Cardiac septum (tissue), 1 donor: ENCODE results near the gene HSD17B4. TPM values are rescaled to one million over a fixed set of nuclear protein-coding genes. Genes with fewer than 3 reads are reported as not detected.

Source experiments
- DNase-seq: peaks from one replicate; pipeline ENCODE4 v3.0.0-alpha.2; 2020; ENCODE audit warnings: low spot score
- intact Hi-C: fragments of 100-400 bp; cut with DNase I; formaldehyde crosslinking; loops from one replicate; pipeline ENCODE4 v1.14.0; 2022
- total RNA-seq: library from RNA; stranded (reverse); fragmentation: NEBNext Ultra II Directional; extraction: Animal tissue kit (Norgen Biotek cat#: 25700); gene quantifications from one replicate; pipeline ENCODE4 v1.2.1, GENCODE V29; 2021
- donor health status: DM: no; HTN: no; CAD: no.

Gene HSD17B4
- total RNA-seq, 1 donor from 2014 or later = 189 TPM

DNA sequence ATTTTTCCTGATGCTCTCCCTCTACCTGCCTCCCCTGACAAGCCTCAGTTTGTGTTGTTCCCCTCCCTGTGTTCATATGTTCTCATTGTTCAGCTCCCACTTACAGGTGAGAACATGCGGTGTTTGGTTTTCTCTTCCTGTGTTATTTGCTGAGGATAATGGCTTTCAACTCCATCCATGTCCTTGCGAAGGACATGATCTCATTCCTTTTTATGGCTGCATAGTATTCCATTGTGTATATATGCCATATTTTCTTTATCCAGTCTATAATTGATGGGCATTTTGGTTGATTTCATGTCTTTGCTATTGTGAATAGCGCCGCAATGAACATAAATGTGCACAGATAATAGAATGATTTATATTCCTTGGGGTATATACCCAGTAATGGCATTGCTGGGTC is 99.5 kb downstream of the HSD17B4 start:
- DNase-seq = no peak
- intact Hi-C loops = no loop called here

DNA sequence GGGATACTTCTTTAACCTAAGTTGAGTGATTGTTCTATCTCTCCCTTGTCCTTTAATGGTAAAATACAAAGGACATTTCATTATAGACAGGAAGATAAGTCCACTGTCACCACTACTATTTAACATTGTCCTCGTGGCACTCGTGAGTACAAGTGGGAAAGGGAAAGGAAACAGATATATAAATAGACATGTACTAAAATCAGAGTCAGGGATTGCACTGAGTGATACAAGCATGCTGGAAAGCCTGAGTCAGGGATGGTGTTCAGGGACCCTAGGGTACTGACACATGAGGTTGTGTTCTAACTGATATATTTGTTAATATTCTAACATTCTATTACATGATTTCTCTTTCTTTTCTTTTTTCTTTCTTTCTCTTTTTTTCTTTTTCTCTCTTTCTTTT is 102.3 kb downstream of the HSD17B4 start:
- intact Hi-C loops = no loop called here
- no peak for DNase-seq

DNA sequence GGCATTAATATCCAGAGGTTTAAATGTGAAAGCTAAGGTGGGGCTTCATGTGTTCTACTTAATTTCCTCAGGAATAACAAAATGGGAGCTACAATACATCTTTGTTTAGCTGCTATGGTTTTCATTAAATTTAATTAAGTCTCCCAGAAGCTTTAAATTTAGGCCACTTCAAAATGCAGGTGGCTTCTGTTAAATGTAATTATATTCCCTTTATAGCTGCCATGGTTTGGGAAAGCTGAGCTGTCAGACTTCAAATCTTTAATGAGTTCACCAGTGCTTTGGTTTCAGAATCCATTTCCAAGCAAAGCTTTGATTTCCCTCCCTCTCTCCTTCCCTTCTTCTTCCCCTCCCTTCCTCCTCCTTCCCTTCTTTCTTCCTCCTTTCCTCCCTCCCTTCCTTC is 118.6 kb downstream of the HSD17B4 start:
- intact Hi-C loops = no loop called here
- no peak for DNase-seq

DNA sequence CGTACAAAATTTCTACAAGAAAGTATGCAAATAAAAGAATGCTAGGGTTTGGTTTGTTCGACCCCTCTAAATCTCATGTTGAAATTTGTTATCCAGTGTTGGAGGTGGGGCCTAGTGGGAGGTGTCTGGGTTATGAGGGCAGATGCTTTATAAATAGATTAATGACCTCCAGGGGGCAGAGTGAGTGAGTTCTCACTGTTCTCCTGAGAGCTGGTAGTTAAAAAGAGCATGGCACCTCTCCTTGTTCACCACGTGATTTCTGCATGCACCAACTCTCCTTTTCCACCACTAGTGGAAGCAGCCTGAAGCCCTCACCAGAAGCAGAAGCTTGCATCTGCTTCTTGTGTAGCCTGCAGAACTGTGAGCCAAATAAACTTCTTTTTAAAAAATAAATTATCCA is 126.6 kb downstream of the HSD17B4 start:
- no peak for DNase-seq

DNA sequence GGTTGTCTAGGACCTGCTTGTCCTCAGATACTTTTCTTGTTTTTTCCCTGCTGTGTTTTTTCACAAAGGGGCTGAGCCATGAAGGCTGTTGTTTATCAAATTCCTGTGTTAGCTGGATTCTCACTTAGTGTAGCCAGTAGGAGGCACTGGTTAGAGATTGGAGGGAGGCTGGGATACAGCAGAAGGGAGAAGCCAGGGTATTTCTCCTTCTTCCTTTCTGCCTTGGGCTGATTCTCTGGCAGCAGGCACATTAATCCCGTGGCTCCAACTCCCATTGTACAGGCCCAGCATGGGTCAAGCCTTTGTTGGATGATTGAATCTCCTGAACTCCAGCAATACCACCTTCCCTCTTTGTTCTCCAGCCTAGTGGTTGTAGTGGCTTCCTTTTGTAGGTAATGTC is 130.7 kb downstream of the HSD17B4 start:
- intact Hi-C loops = no loop called here
- no peak for DNase-seq

More for the DNA sequence above, 126.6 kb downstream of the HSD17B4 start:
- intact Hi-C loops = no loop called here

DNA sequence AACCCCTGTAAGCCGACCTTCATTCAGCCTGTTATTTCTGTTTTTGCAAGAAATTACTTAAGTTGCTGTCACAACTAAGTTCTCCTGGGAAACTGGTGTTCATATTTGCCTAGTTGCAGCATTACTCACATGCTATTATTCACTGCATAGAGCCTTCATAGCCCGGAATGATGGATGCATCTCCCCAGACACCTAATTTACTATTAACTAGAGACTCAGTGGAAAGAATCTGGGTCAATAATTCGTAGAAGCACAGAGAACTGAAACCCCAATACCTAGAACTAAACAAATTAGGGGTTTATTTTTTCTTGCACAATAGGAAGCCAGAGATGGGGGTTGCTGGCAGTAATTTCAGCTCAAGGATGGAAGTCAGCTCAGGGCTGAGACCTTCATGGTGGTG is 131.4 kb downstream of the HSD17B4 start:
- DNase-seq = no peak
- intact Hi-C loops = no loop called here

Other genes starting within 250 kb of the HSD17B4 start
- 2.6 TPM for gene TNFAIP8, start 96.5 kb upstream of the HSD17B4 start, total RNA-seq
- gene FAM170A, start 177.1 kb downstream of the HSD17B4 start, total RNA-seq = not detected